HG02610 (cell line): ENCODE results near the gene ARMCX1.
"Not testable (repeated sequence)": the region's sequence is repeated elsewhere in the genome, so short reads cannot be mapped to it uniquely, and the experiment has no call there.

ENCODE experiments used
- ATAC-seq: cut with Tn5 transposase; IDR thresholded peaks from one replicate; pipeline ENCODE4 v1.9.1; 2021; ENCODE audit warnings: mild to moderate bottlenecking, moderate library complexity; ENCODE audit not compliant: unreplicated experiment

Gene ARMCX1

DNA sequence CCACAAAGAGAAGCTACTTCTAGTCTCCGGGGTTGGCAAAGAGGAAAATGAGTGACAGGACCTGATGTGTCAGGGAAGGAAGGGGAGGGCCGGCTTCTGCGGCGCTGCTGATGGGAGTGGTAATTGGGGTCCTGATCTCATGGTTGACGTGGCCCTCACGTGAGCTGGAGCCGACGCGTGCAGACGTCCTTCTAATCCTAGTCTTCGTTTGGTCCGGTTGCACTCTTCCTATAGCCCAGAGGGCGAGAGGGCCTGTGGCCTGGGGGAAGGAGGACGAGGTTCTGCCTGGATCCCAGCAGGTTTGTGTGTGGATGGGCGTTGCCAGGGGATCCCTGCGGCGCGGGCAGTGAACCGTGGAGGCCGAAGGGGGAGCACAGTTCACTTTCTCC, at the start of gene ARMCX1:
Gene ARMCX1 (plus strand): TSS at position 186 of the 389 bp plus-strand sequence. CDS start 2,384 bp downstream, outside the sequence.
- no peak for ATAC-seq

DNA sequence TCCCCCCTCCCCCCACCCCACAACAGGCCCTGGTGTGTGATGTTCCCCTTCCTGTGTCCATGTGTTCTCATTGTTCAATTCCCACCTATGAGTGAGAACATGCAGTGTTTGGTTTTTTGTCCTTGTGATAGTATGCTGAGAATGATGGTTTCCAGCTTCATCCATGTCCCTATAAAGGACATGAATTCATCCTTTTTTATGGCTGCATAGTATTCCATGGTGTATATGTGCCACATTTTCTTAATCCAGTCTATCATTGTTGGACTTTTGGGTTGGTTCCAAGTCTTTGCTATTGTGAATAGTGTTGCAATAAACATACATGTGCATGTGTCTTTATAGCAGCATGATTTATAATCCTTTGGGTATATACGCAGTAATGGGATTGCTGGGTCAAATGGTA, 47.4 kb upstream of the ARMCX1 start:
- not testable (repeated sequence) for ATAC-seq

DNA sequence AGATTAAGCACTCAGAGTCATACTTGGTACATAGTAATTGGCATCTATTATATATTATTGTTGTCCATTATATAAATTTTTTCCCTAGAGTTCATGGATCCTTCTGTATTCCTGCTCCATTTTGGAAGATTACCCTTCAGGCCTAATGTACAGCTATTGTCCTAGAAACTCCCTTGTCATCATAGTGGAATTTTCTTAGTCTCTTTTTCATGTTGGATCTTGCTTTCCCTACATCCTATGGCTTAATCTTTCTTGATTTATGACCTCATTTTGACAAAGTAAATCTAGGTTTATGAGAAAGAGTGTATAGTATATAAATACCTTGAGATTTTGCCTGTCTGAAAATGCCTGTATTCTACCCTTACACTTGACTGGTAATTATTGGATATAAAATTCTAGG, 43.0 kb upstream of the ARMCX1 start:
- ATAC-seq: no peak

DNA sequence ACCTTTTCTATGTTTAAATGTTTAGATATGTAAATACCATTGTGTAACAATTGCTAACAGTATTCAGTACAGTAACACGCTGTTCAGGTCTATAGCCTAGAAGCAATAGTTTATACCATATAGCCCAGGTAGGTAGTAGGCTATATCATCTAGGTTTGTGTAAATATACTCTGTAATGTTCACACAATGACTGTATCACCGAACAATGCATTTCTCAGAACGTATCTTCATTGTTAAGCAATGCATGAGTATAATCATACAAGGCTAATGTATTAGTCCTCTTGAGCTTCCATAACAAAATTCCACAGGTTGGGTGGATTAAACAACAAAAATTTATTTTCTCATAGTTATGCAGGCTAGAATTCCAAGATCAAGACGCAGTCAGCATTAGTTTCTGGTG, 42.4 kb upstream of the ARMCX1 start:
- ATAC-seq: no peak

DNA sequence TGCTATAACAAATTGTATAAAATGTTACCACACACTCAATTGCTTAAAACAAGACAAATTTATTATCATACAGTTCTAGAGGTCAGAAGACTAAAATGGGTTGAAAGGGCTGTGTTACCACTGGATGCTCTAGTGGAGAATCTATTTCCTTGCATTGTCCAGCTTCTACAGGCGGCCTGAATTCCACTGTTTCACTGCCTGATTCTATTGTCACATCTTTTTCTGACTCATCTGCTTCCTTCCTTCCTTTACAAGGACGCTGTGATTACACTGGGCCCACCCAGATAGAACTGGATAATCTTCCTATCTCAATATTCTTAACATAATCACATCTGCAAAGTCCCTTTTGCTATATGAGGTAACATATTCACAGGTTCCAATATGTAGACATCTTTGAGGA, 19.4 kb upstream of the ARMCX1 start:
- ATAC-seq: no peak

DNA sequence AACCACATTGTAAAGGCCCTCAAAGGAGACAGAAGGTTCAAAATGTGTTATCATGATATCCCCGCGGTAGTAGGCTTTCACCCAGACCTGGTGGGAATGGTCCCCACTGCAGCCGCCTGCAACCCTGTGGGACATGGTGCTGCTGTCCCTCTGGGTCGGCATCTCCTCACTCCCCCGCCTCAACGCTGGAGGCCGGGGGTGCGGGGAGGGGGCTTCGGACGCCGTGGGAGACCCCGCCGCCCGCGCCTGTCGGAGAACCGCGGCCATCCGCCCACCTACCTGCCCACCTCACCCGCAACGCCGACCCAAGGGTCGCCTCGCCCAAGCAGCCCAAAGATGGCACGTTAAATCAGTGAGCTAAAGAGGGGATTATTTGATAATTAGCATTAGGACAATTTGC, 11.2 kb upstream of the ARMCX1 start:
- ATAC-seq: no peak

DNA sequence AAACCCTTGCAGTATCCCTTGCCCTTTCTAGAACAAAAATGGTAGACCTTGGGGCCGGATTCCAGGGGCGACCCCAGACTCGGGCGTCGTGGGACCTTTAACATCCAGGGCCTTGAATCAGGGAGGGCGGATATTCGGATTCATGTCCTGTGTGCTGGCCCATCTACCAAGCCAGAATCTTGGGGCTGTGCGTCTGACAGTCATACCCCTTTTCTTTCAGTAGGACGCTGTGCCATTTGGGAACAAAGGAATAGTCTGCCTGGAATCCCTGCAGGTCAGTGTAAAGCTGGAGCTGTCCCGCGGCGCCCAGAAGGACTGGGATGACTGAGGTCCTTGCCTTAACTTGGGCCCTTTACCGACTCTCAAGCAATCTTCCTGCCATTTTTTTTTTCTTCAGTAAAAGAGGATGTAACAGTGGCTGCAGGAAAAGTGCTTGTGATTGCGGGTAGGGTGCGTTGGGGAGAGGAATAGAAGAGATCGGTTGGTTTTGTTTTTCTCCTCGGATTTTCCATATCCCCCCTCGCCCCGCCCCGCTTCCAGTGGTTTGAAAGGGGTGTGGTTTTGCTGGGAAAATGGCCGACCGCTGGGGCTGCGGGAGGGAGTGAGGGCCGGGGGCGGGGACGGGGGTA, 518 bp downstream of the ARMCX1 start:
- no peak for ATAC-seq

DNA sequence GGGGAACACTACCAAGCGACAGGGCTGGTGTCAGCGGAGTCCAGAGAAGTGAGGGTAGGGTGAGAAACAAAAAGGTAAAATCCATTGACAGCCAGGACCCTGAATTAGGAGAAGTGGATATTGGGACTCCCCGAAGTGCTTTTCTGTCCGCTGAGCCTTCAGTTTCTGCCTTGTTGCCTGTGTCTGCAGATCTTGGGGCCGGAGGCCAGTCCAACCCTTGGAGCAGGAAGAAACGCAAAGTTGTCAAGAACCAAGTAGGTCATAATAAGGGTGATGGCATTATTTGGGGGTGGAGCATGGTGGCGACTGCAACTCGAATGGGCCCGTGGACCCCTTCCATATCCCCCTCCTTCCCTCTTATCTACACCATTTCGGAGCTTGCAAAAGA, 1.0 kb downstream of the ARMCX1 start:
- no peak for ATAC-seq

DNA sequence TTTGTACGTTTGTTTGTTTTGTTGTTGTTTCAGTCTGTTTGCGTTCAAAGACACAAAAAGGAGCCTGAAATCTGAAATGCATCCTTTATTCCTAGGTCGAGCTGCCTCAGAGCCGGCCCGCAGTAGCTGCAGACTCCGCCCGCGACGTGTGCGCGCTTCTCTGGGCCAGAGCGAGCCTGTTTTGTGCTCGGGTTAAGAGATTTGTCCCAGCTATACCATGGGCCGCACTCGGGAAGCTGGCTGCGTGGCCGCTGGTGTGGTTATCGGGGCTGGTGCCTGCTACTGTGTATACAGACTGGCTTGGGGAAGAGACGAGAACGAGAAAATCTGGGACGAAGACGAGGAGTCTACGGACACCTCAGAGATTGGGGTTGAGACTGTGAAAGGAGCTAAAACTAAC, 2.4 kb downstream of the ARMCX1 start:
- ATAC-seq: no peak

DNA sequence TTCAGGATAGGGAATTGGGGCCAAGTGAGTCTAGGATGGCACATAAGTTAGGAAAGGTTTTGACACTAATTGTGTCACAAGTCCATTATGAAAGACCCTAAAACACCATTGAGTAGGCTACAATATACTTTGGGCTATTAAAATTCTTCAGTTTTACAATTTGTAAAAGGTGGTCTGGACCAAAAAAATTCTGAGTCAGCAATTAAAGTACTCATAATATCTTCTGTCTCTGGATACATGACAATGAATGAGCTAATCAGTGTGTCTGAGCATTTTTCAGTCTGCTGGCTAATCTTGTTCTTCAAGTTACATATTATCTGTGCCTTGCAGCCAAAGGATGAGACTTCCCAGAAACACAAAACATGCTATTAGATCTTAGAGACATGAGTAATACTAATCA, 14.3 kb downstream of the ARMCX1 start:
- ATAC-seq: no peak

DNA sequence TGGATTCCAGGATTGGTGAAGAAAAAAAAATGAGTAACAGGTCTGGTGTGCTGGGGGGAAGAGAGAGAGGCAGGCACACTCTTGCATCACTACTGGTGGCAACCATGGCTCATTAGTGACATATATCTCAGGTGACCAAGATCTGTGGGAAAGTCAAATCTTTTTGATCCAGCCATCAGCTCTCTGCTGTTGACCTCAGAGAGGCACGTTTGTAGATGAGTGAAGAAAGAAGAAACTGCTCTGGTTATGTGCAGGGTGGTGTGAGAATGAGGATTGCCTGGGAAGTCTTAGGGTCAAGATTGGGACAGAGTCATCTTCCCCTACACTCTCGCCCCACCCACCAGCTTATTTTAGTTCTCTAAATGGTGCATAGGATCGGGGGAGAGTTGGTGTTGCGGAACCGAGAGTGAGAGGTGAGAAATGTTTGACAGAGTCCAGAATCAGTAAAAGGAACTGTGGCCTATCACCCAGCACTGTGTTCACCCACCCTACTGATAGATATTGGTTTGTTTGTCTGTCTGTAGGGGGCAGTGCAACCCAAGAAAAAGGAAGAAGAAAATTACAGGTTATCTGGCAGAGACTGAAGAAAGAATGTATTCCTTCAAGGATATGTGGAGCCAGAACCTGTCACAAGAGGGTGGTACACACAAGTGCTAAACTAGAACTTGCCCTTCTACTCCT, 45.5 kb downstream of the ARMCX1 start:
- peak; percentile 98 for ATAC-seq

DNA sequence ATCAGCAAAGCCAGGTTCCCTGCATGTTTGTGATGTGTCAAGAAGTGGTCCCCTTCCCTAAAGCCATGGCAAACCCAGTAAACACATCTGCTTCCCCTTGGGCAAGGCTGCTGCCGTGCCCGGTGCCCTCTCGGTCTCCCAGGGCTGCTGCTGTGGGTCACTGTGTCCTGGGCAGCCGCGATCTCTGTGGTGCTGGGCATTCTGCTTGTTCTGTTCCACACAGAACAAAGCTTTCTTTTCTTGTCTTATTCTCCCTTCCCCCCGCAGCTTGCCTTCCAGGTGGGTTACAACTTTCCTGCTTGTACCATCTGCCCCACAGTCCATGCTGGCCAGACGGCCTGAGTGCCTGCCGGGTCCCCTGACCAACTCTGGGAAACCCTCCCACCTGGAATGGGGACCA, 49.2 kb downstream of the ARMCX1 start:
- not testable (repeated sequence) for ATAC-seq

DNA sequence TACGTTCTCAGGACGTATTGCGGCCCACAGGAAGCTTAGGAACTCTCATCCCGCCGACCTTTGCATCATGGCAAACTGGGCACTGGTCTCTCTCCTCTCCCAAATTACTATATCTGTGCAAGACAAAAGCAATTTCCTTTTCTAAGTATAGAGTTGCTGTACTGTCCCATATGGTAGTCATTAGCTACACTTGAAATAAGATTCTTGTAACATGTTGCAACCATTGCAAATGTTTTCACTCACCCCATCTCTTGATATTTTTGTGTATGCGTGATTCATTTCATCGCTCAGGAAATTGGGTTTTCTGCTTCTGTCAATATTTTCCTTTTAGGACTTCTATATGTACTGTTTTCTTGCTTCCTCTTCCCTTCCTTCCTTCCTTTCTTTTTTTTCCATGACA, 51.7 kb downstream of the ARMCX1 start:
- no peak for ATAC-seq
